Measurements from ENCODE around the gene TGFBI. TPM values are rescaled to one million over a fixed set of nuclear protein-coding genes. Genes with fewer than 3 reads are reported as not detected.

The TGFBI gene
- 10 to 100 TPM; 19.6 to 55.9 (median 38.5) TPM for total RNA-seq

- Histone ChIP-seq H3K27ac (peak within 1 kb of the TSS in 1 of 3 donors; percentile 57), H3K27me3 (no peaks in the 10 kb centered on the region), H3K4me1 (peaks cover 7 to 21% of the 10 kb centered on the region in 2 donors), H3K4me3 (replicated peaks in 1 of 3) (peak within 1 kb of the TSS in 2 of 3 donors; percentile 6 to 30), H3K9me3 (no peaks in the 10 kb centered on the region), H3K36me3 (no peaks in the 10 kb centered on the region)
- intact Hi-C loops (cut with DNase I), result no loop called here
- peak; percentile 70 for DNase-seq
- TF ChIP-seq, protein P1, sequence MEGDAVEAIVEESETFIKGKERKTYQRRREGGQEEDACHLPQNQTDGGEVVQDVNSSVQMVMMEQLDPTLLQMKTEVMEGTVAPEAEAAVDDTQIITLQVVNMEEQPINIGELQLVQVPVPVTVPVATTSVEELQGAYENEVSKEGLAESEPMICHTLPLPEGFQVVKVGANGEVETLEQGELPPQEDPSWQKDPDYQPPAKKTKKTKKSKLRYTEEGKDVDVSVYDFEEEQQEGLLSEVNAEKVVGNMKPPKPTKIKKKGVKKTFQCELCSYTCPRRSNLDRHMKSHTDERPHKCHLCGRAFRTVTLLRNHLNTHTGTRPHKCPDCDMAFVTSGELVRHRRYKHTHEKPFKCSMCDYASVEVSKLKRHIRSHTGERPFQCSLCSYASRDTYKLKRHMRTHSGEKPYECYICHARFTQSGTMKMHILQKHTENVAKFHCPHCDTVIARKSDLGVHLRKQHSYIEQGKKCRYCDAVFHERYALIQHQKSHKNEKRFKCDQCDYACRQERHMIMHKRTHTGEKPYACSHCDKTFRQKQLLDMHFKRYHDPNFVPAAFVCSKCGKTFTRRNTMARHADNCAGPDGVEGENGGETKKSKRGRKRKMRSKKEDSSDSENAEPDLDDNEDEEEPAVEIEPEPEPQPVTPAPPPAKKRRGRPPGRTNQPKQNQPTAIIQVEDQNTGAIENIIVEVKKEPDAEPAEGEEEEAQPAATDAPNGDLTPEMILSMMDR (IDR thresholded peaks at IDR 0.05), result peak in 1 of 6 experiments; percentile 16
- peak in 1 of 2 donors; percentile 66 for TF ChIP-seq POLR2A (IDR thresholded peaks at IDR 0.05)
- whole genome bisulfite sequencing, 2 donors, result 18 to 24% methylated on average over 26 to 33 of the region's 68 CpGs
Observed at GRCh38 chr5:136028782-136029742, at the start of gene TGFBI. Gene TGFBI (plus strand): TSS chr5:136028988. CDS start chr5:136029056, 68 bp downstream.

DNA sequence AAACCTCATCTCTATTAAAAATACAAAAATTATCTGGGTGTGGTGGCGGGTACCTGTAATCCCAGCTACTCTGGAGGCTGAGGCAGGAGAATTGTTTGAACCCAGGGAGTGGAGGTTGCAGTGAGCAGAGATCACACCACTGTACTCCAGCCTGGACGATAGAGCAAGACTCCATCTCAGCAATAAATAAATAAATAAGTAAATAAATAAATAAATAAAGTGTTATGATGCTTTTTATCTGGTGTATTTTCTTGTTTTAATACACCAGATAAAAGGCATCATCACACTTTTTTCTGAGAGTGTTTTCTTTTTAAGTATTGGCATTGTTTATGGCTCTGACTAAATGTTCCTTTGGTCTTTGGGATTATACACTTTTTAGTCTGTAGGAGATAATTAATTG is 49.8 kb upstream of the TGFBI start:
- Histone ChIP-seq H3K27ac (no peak overlapping the region), H3K9me3 (no peaks in the 10 kb centered on the region), H3K36me3 (no peaks in the 10 kb centered on the region), H3K4me1 (no peaks in the 10 kb centered on the region), H3K4me3 (replicated peaks in 1 of 3) (no peak overlapping the region), H3K27me3 (no peaks in the 10 kb centered on the region)
- no peak for TF ChIP-seq POLR2A (IDR thresholded peaks at IDR 0.05)
- TF ChIP-seq, protein P1 (IDR thresholded peaks at IDR 0.05), result no peak
- intact Hi-C loops (cut with DNase I), result no loop called here
- 96 to 98% methylated on average over 2 of the region's 2 CpGs for WGBS, 2 donors
- no peak for DNase-seq

GRCh38 chr5:135979510-135979909 is 49.3 kb upstream of the TGFBI start:
- Histone ChIP-seq H3K36me3 (no peaks in the 10 kb centered on the region), H3K4me1 (no peaks in the 10 kb centered on the region), H3K9me3 (no peaks in the 10 kb centered on the region), H3K27me3 (no peaks in the 10 kb centered on the region), H3K4me3 (replicated peaks in 1 of 3) (no peak overlapping the region), H3K27ac (no peak overlapping the region)
- no peak for DNase-seq
- intact Hi-C loops (cut with DNase I), result no loop called here
- TF ChIP-seq, protein P1 (IDR thresholded peaks at IDR 0.05), result no peak
- TF ChIP-seq POLR2A (IDR thresholded peaks at IDR 0.05), result no peak
- 50 to 83% methylated on average over 1 of the region's 1 CpG for WGBS, 2 donors

- H3K27me3 ChIP-seq, result no peaks in the 10 kb centered on the region
- intact Hi-C loops (cut with DNase I), result no loop called here
- no peak overlapping the region for H3K27ac ChIP-seq
- TF ChIP-seq POLR2A (IDR thresholded peaks at IDR 0.05), result no peak
- TF ChIP-seq, protein P1 (IDR thresholded peaks at IDR 0.05), result no peak
- no peaks in the 10 kb centered on the region for H3K9me3 ChIP-seq
- no peak overlapping the region for H3K4me3 ChIP-seq (replicated peaks in 1 of 3)
- H3K36me3 ChIP-seq, result no peaks in the 10 kb centered on the region
- no peaks in the 10 kb centered on the region for H3K4me1 ChIP-seq
- no peak for DNase-seq
- WGBS, 2 donors, result 88 to 90% methylated on average over 1 of the region's 1 CpG
Observed at GRCh38 chr5:135980620-135981019, 48.2 kb upstream of the TGFBI start.

DNA sequence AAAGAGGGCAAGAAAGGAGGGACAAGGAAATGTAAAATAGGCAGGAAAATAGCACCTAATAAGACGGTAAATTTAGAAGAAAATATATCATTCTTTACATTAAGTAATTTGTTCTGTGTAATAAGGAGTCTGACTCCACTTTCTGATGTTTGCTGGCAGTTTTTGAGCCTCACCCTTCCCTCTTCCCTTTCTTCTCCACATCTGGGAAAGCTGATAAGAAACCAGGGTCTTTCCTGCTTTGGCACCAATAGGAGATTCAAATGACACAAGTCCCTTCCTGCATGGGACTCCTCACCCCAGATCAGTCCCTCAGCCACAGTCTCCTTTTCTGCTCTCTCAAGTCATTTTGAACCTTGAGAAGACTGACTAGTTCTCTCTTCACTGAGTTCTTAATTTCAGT is 42.8 kb upstream of the TGFBI start:
- TF ChIP-seq, protein P1 (IDR thresholded peaks at IDR 0.05), result no peak
- TF ChIP-seq POLR2A (IDR thresholded peaks at IDR 0.05), result no peak
- no peaks in the 10 kb centered on the region for H3K9me3 ChIP-seq
- WGBS, 2 donors, result 69 to 86% methylated on average over 1 of the region's 1 CpG
- no peak for DNase-seq
- H3K27me3 ChIP-seq, result no peaks in the 10 kb centered on the region
- intact Hi-C loops (cut with DNase I), result no loop called here
- no peak overlapping the region for H3K4me3 ChIP-seq (replicated peaks in 1 of 3)
- no peaks in the 10 kb centered on the region for H3K4me1 ChIP-seq
- peak overlapping the region in 1 of 3 donors; percentile 44 for H3K27ac ChIP-seq
- H3K36me3 ChIP-seq, result no peaks in the 10 kb centered on the region

Measured in thyroid gland (tissue), 4 donors.